Measurements from ENCODE around the gene UXS1.

DNA sequence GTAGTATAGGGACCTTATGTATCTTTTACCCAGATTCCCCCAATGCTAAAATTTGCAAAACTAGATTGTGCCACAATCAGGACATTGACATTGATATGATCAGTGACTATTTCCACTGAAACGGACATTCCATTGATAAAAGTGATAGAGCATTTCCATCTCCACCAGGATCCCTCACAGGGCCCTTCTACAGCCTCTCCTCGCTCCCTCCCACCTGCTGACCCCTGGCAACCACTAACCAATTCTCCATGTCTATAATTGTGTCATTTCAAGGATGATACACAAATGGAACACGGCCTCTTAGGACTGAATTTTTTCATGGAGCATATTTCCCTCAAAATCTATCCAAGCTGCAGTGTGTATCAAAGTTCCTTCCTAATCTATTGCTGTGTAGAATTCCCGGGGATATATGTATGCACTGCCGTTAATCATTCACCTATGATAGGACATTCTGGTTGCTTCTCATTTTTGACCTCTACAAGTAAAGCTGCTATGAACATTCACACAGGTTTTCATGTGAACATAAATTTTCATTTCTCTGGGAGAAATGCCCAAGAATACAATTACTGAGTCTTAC lies 67.3 kb downstream of the UXS1 start:
- TF ChIP-seq, protein P1, sequence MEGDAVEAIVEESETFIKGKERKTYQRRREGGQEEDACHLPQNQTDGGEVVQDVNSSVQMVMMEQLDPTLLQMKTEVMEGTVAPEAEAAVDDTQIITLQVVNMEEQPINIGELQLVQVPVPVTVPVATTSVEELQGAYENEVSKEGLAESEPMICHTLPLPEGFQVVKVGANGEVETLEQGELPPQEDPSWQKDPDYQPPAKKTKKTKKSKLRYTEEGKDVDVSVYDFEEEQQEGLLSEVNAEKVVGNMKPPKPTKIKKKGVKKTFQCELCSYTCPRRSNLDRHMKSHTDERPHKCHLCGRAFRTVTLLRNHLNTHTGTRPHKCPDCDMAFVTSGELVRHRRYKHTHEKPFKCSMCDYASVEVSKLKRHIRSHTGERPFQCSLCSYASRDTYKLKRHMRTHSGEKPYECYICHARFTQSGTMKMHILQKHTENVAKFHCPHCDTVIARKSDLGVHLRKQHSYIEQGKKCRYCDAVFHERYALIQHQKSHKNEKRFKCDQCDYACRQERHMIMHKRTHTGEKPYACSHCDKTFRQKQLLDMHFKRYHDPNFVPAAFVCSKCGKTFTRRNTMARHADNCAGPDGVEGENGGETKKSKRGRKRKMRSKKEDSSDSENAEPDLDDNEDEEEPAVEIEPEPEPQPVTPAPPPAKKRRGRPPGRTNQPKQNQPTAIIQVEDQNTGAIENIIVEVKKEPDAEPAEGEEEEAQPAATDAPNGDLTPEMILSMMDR (conservative IDR thresholded peaks at IDR 0.05; ENCODE audit: low read length): no peak
- TF ChIP-seq EZH2phosphoT487 (IDR thresholded peaks at IDR 0.05; ENCODE audit: borderline replicate concordance): no peak

Data from Loucy (cell line).